Measurements from ENCODE around the gene NEK7. TPM values are rescaled to one million over a fixed set of nuclear protein-coding genes. Genes with fewer than 3 reads are reported as not detected.
"Not testable (repeated sequence)": the region's sequence is repeated elsewhere in the genome, so short reads cannot be mapped to it uniquely, and the experiment has no call there.

NEK7 gene
- total and polyA plus RNA-seq, 2 experiments from 2014 or later = 700 to 1,186 TPM

DNA sequence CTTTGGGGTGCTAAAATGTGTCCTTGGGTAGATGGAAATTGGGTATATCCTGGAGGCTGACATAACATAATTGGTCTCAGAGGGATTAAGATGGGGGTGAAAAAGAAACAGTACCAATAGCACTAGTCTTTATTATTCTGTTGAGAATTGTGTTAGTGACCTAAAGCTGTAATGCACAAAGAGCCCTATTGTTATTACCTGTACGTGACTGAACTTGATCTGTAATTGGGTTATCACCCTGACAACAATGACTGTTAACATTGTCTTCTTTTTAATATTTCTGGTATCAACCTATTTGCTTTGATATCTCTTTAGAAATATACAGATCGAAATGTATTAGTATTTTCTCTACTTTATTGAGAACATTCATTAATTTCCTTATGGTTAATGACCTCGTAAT, 147.6 kb downstream of the NEK7 start:
- Histone ChIP-seq H3K36me3 (ENCODE audit: low read depth) (peaks cover 96% of the 10 kb centered on the region), H2AFZ (no peak overlapping the region), H3K9ac (no peak overlapping the region), H4K20me1 (ENCODE audit: insufficient read depth) (no peaks in the 10 kb centered on the region), H3K9me3 (ENCODE audit: low read depth) (no peaks in the 10 kb centered on the region), H3F3A (ENCODE audit: insufficient read depth) (peaks cover 87% of the 10 kb centered on the region), H3K9me2 (ENCODE audit: insufficient read depth) (no peaks in the 10 kb centered on the region), H3K4me1 (ENCODE audit: insufficient read depth) (no peaks in the 10 kb centered on the region), H3K4me2 (ENCODE audit: unreplicated experiment) (no peak overlapping the region), H3K27me3 (replicated peaks; ENCODE audit: insufficient read depth) (no peaks in the 10 kb centered on the region), H3K4me3 (no peak overlapping the region), H3K27ac (no peak overlapping the region), H3K79me2 (ENCODE audit: insufficient read depth) (peaks cover 92% of the 10 kb centered on the region)
- in situ Hi-C loops (cut with MboI) = no loop called here
- no peak for DNase-seq
- TF ChIP-seq EZH2phosphoT487 (IDR thresholded peaks at IDR 0.05; ENCODE audit: insufficient read depth, low read depth) = no peak
- no peak for TF ChIP-seq EZH2 (IDR thresholded peaks at IDR 0.05; ENCODE audit: insufficient read depth, poor library complexity, severe bottlenecking)
- WGBS, 2 experiments (ENCODE audit: low coverage in 1 of 2, low lambda C conversion rate in 2 of 2, missing lambda C conversion rate in 2 of 2) = 95 to 97% methylated on average over 3 of the region's 3 CpGs

DNA sequence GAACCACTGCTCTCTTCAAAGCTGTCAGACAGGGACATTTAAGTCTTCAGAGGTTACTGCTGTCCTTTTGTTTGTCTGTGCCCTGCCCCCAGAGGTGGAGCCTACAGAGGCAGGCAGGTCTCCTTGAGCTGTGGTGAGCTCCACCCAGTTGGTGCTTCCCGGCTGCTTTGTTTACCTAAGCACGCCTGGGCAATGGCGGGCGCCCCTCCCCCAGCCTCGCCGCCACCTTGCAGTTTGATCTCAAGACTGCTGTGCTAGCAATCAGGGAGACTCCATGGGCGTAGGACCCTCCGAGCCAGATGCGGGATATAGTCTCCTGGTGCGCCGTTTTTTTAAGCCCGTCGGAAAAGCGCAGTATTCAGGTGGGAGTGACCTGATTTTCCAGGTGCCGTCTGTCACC, 158.0 kb downstream of the NEK7 start:
- WGBS, 2 experiments (ENCODE audit: low coverage in 1 of 2, low lambda C conversion rate in 2 of 2, missing lambda C conversion rate in 2 of 2) = 92 to 95% methylated on average over 15 of the region's 15 CpGs
- H3K4me1 ChIP-seq (ENCODE audit: insufficient read depth); H3K9me3 ChIP-seq (ENCODE audit: low read depth); H2AFZ ChIP-seq; H3K9me2 ChIP-seq (ENCODE audit: insufficient read depth); H3K27ac ChIP-seq; H3K9ac ChIP-seq; H3K27me3 ChIP-seq (replicated peaks; ENCODE audit: insufficient read depth); in situ Hi-C loops (cut with MboI); DNase-seq; H3K4me3 ChIP-seq; H4K20me1 ChIP-seq (ENCODE audit: insufficient read depth); H3K4me2 ChIP-seq (ENCODE audit: unreplicated experiment): not testable (repeated sequence)
- Histone ChIP-seq H3K79me2 (ENCODE audit: insufficient read depth) (peaks cover 86% of the 10 kb centered on the region), H3K36me3 (ENCODE audit: low read depth) (peaks cover 31% of the 10 kb centered on the region), H3F3A (ENCODE audit: insufficient read depth) (peaks cover 48% of the 10 kb centered on the region)

DNA sequence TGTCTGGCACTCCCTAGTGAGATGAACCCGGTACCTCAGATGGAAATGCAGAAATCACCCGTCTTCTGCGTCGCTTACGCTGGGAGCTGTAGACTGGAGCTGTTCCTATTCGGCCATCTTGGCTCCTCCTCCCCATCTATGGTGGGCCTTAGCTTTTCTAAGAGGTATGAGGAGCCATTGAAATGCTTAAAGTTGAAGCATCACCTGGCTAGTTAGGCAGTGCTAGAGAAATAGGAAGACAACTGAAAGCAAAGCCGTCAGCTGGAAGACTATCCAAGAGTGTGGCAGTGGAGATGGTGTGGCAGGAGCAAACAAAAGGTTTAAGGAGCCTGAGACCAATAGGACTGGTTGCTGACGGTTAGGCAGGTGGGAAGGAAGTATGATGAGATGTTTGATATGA, 158.5 kb downstream of the NEK7 start:
- H3K36me3 ChIP-seq (ENCODE audit: low read depth) = peaks cover 37% of the 10 kb centered on the region
- H3K9me3 ChIP-seq (ENCODE audit: low read depth); H3K27ac ChIP-seq; H2AFZ ChIP-seq; in situ Hi-C loops (cut with MboI); H3K9ac ChIP-seq; DNase-seq; H4K20me1 ChIP-seq (ENCODE audit: insufficient read depth); H3K4me2 ChIP-seq (ENCODE audit: unreplicated experiment); H3K27me3 ChIP-seq (replicated peaks; ENCODE audit: insufficient read depth); H3K9me2 ChIP-seq (ENCODE audit: insufficient read depth); H3K4me1 ChIP-seq (ENCODE audit: insufficient read depth); H3K4me3 ChIP-seq: not testable (repeated sequence)
- peaks cover 49% of the 10 kb centered on the region for H3F3A ChIP-seq (ENCODE audit: insufficient read depth)
- 96 to 97% methylated on average over 8 of the region's 8 CpGs for WGBS, 2 experiments (ENCODE audit: low coverage in 1 of 2, low lambda C conversion rate in 2 of 2, missing lambda C conversion rate in 2 of 2)
- peaks cover 87% of the 10 kb centered on the region for H3K79me2 ChIP-seq (ENCODE audit: insufficient read depth)

DNA sequence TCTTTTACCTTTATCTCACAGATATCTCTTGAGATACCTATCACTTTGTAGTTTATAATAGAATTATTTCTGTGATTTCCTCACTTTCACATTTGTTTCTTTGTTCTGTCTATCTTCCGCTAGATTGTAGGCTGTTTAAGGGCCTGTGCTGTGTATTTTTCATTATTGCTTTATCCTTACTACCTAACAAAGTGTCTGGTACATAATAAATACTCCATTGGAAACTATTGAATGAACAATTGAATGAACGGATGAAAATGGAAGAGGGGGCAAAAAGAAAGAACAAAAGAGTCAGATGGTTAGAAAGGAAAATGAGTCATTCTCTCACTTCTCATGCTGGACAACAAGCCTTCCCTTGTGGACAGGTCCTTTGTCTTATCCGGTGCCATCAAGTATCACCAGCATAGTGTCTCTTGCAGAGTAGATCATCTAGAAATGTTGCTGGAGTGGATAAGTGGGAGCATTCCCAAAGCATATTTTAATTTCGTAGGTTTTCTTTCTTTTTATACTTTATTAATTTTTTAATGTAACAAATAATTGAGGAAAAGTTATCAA, 159.8 kb downstream of the NEK7 start:
- no peak for DNase-seq
- Histone ChIP-seq H2AFZ (no peak overlapping the region), H3K36me3 (ENCODE audit: low read depth) (peaks cover 49% of the 10 kb centered on the region), H3F3A (ENCODE audit: insufficient read depth) (peaks cover 58% of the 10 kb centered on the region), H3K4me1 (ENCODE audit: insufficient read depth) (no peaks in the 10 kb centered on the region; the same call in 1 of the 2 replicates), H3K4me2 (ENCODE audit: unreplicated experiment) (no peak overlapping the region), H3K27me3 (replicated peaks; ENCODE audit: insufficient read depth) (no peaks in the 10 kb centered on the region), H3K4me3 (no peak overlapping the region), H3K27ac (0 out of 2 replicates have a peak overlapping the region, but pooled peaks have one; percentile 3), H3K9me2 (ENCODE audit: insufficient read depth) (no peaks in the 10 kb centered on the region), H3K9me3 (ENCODE audit: low read depth) (no peaks in the 10 kb centered on the region), H3K79me2 (ENCODE audit: insufficient read depth) (peaks cover 91% of the 10 kb centered on the region), H3K9ac (no peak overlapping the region), H4K20me1 (ENCODE audit: insufficient read depth) (peaks cover 3% of the 10 kb centered on the region; the same call in 1 of the 2 replicates)
- in situ Hi-C loops (cut with MboI) = no loop called here
- TF ChIP-seq EZH2phosphoT487 (IDR thresholded peaks at IDR 0.05; ENCODE audit: insufficient read depth, low read depth) (no peak), EZH2 (IDR thresholded peaks at IDR 0.05; ENCODE audit: insufficient read depth, poor library complexity, severe bottlenecking) (no peak)
- WGBS, 2 experiments (ENCODE audit: low coverage in 1 of 2, low lambda C conversion rate in 2 of 2, missing lambda C conversion rate in 2 of 2) = 98 to 99% methylated on average over 4 of the region's 4 CpGs

DNA sequence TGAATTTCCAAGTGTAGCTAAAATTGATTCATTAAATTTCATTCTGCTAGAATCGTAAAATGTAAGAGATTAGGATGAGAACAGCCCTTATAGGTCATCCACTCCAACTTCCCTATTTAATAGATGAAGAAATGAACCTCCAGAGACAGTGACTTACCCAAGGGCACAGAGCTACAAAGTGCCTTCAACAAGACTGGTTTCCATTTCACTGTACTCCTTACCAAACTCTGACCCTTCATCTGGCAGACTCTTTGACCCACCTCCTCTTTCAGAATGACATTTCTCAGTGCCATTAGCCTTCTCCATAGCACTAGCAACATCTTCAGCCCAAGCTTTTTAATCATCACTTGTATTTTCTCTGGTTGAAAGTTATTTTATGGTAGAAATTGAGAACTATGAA, 161.3 kb downstream of the NEK7 start:
- Histone ChIP-seq H4K20me1 (ENCODE audit: insufficient read depth) (peaks cover 3% of the 10 kb centered on the region; the same call in 1 of the 2 replicates), H3K27ac (0 out of 2 replicates have a peak overlapping the region, but pooled peaks have one; percentile 12), H3K9me2 (ENCODE audit: insufficient read depth) (no peaks in the 10 kb centered on the region), H3K4me3 (no peak overlapping the region), H3K27me3 (replicated peaks; ENCODE audit: insufficient read depth) (no peaks in the 10 kb centered on the region), H3K9ac (no peak overlapping the region), H3K9me3 (ENCODE audit: low read depth) (no peaks in the 10 kb centered on the region), H3K4me2 (ENCODE audit: unreplicated experiment) (no peak overlapping the region), H3K79me2 (ENCODE audit: insufficient read depth) (peaks cover 87% of the 10 kb centered on the region), H3K36me3 (ENCODE audit: low read depth) (peaks cover 64% of the 10 kb centered on the region), H2AFZ (no peak overlapping the region), H3K4me1 (ENCODE audit: insufficient read depth) (no peaks in the 10 kb centered on the region; the same call in 1 of the 2 replicates), H3F3A (ENCODE audit: insufficient read depth) (peaks cover 70% of the 10 kb centered on the region)
- TF ChIP-seq EZH2 (IDR thresholded peaks at IDR 0.05; ENCODE audit: insufficient read depth, poor library complexity, severe bottlenecking) (no peak), EZH2phosphoT487 (IDR thresholded peaks at IDR 0.05; ENCODE audit: insufficient read depth, low read depth) (no peak)
- no peak for DNase-seq
- 69 to 74% methylated on average over 1 of the region's 1 CpG for WGBS, 2 experiments (ENCODE audit: low coverage in 1 of 2, low lambda C conversion rate in 2 of 2, missing lambda C conversion rate in 2 of 2)
- in situ Hi-C loops (cut with MboI) = no loop called here

Measured in GM23248 (cell line).